T-helper 17 cell (primary cell): ENCODE data around the gene HELZ. TPM values are rescaled to one million over a fixed set of nuclear protein-coding genes. Genes with fewer than 3 reads are reported as not detected.
A peak's percentile ranks its signal among the peaks of the same experiment; 100 is the strongest.
"Not testable (repeated sequence)": the region's sequence is repeated elsewhere in the genome, so short reads cannot be mapped to it uniquely, and the experiment has no call there.

Experiments
- ATAC-seq: fragments of 150-1000 bp; cut with Tn5 transposase; 2 replicates; pipeline ENCODE4 v1.10.0; 2021; ENCODE audit warnings: mild to moderate bottlenecking, moderate library complexity
- DNase-seq, 3 donors: peaks; one replicate each; pipeline versions ENCODE4 v3.0.0 to v3.0.0-alpha.2; 2020 to 2021
- H3K9me3 ChIP-seq: one replicate; pipeline ENCODE4 v1.7.0; 2013; ENCODE audit warnings: low read length, mild to moderate bottlenecking; ENCODE audit not compliant: control insufficient read depth, poor library complexity, severe bottlenecking
- H3K27ac Mint-ChIP-seq: one replicate; pipeline ENCODE4 v1.8.0; 2022; ENCODE audit warnings: mild to moderate bottlenecking, moderate library complexity, mixed read lengths
- H3K27me3 Mint-ChIP-seq: one replicate; pipeline ENCODE4 v1.8.0; 2022; ENCODE audit warnings: mixed read lengths
- H3K36me3 Mint-ChIP-seq: one replicate; pipeline ENCODE4 v1.8.0; 2022; ENCODE audit warnings: low read depth, mixed read lengths
- H3K4me1 Mint-ChIP-seq: one replicate; pipeline ENCODE4 v1.8.0; 2022; ENCODE audit warnings: mild to moderate bottlenecking, mixed read lengths
- H3K4me3 Mint-ChIP-seq: one replicate; pipeline ENCODE4 v1.8.0; 2022; ENCODE audit warnings: mild to moderate bottlenecking, moderate library complexity, mixed read lengths
- total RNA-seq, 4 donors: library from RNA in 2 of 4; stranded (reverse) in 2 of 4; gene quantifications; one replicate each; pipeline ENCODE4 v1.2.3 and lab custom pipeline; 2022 to 2026

The HELZ gene
- total RNA-seq, 2 donors from 2014 or later, result 124 to 164 TPM

DNA sequence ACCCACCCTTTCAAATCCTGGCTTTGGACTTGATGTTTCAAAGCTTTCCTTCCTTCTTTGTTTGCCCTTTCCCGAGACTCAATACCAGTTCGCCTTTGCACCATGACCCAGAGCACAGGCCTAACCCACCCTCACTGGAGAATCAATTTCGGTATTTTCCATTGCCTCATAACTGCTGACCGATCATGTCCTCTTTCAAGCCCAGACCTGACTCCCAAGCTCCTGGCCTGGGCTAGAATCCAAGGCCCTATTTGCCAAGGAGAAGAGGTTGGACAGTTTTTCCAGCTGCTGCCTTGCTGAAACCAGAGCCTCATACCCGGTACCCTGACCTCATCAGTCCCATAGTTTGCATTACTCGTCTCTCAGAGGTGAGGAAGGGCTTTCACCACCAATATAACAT is 35.3 kb upstream of the HELZ start:
- no peak overlapping the region for H3K4me3 Mint-ChIP-seq
- ATAC-seq (no peak), DNase-seq (no peak)
- no peaks in the 10 kb centered on the region for H3K4me1 Mint-ChIP-seq
- H3K9me3 ChIP-seq, result no peaks in the 10 kb centered on the region
- H3K27me3 Mint-ChIP-seq, result no peaks in the 10 kb centered on the region
- no peak overlapping the region for H3K27ac Mint-ChIP-seq
- no peaks in the 10 kb centered on the region for H3K36me3 Mint-ChIP-seq

DNA sequence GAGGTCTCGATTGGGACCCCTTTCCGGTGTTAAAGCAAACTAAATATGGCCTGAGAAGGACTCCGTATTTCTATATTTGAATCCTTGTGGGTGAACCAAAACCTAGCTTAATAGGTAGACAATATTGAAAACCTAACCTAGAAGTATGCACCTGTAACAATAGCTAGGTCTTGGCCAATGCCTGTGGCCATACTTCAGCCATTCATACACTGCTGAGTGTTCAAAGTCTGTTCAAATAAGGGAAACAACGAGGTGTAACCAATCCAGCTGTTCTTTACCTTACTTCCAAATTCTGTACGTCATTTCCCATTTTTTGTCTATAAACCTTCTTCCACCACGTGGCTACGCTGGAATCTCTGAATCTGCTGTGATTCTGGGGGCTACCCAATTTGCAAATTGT is 34.1 kb upstream of the HELZ start:
- H3K9me3 ChIP-seq, result no peaks in the 10 kb centered on the region
- no peak overlapping the region for H3K27ac Mint-ChIP-seq
- ATAC-seq, result no peak
- no peaks in the 10 kb centered on the region for H3K4me1 Mint-ChIP-seq
- no peak overlapping the region for H3K4me3 Mint-ChIP-seq
- DNase-seq, result no peak
- H3K36me3 Mint-ChIP-seq, result no peaks in the 10 kb centered on the region
- no peaks in the 10 kb centered on the region for H3K27me3 Mint-ChIP-seq

DNA sequence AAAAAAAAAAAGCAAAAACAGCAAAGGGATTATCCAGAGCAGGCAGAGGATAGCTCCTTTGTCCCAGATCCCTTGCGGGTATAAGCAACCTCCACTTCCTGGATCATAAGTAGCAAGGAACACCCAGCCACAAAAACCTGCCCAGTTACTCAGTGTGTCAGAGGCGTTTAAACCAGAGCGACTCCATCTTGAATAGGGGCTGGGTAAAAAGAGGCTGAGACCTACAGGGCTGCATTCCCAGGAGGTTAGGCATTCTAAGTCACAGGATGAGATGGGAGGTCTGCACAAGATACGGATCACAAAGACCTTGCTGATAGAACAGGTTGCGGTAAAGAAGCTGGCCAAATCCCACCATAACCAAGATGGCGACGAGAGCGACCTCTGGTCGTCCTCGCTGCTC is 33.4 kb upstream of the HELZ start:
- Mint-ChIP-seq H3K27ac (no peak overlapping the region), H3K27me3 (no peaks in the 10 kb centered on the region), H3K36me3 (no peaks in the 10 kb centered on the region), H3K4me3 (no peak overlapping the region), H3K4me1 (no peaks in the 10 kb centered on the region)
- no peaks in the 10 kb centered on the region for H3K9me3 ChIP-seq
- no peak for ATAC-seq
- no peak for DNase-seq

DNA sequence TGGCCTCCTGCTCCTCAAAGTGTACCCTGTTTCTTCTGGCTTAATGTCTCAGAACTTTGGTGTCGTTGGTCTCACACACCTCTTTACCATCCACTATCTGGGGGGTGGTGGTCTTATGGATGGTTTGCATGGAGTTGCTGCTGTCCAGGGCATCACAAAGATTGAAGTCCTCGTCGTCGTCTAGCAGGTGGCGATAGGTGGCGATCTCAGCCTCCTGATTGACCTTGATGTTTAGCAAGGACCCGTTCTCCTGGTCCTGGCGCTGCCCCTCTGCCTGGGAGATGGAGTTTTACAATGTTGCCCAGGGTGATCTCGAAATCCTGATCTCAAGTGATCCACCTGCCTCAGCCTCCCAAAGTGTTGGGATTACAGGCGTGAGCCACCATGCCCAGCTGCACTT is 31.1 kb upstream of the HELZ start:
- DNase-seq, result no peak
- no peaks in the 10 kb centered on the region for H3K9me3 ChIP-seq

GRCh38 chr17:67274466-67274865 is 29.5 kb upstream of the HELZ start:
- H3K27me3 Mint-ChIP-seq, result no peaks in the 10 kb centered on the region
- DNase-seq (no peak), ATAC-seq (no peak)
- peaks cover 3% of the 10 kb centered on the region for H3K4me1 Mint-ChIP-seq
- no peaks in the 10 kb centered on the region for H3K36me3 Mint-ChIP-seq
- no peaks in the 10 kb centered on the region for H3K9me3 ChIP-seq
- no peak overlapping the region for H3K4me3 Mint-ChIP-seq
- H3K27ac Mint-ChIP-seq, result no peak overlapping the region

More for the DNA sequence above, 31.1 kb upstream of the HELZ start:
- no peak for ATAC-seq
- no peaks in the 10 kb centered on the region for H3K27me3 Mint-ChIP-seq
- no peaks in the 10 kb centered on the region for H3K36me3 Mint-ChIP-seq
- no peak overlapping the region for H3K4me3 Mint-ChIP-seq
- H3K27ac Mint-ChIP-seq, result no peak overlapping the region
- no peaks in the 10 kb centered on the region for H3K4me1 Mint-ChIP-seq

GRCh38 chr17:67273900-67274299 is 28.9 kb upstream of the HELZ start:
- ATAC-seq (no peak), DNase-seq (no peak)
- Mint-ChIP-seq H3K36me3 (no peaks in the 10 kb centered on the region), H3K4me3 (no peak overlapping the region), H3K27ac (no peak overlapping the region), H3K4me1 (peaks cover 3% of the 10 kb centered on the region), H3K27me3 (no peaks in the 10 kb centered on the region)
- no peaks in the 10 kb centered on the region for H3K9me3 ChIP-seq

GRCh38 chr17:67272312-67273047 is 27.5 kb upstream of the HELZ start:
- Mint-ChIP-seq H3K27me3 (no peaks in the 10 kb centered on the region), H3K36me3 (no peaks in the 10 kb centered on the region), H3K4me3 (no peak overlapping the region), H3K27ac (no peak overlapping the region), H3K4me1 (peaks cover 3% of the 10 kb centered on the region)
- DNase-seq (no peak), ATAC-seq (no peak)
- no peaks in the 10 kb centered on the region for H3K9me3 ChIP-seq

GRCh38 chr17:67271187-67271586 is 26.2 kb upstream of the HELZ start:
- not testable (repeated sequence) for ATAC-seq, H3K27me3 Mint-ChIP-seq, H3K36me3 Mint-ChIP-seq, DNase-seq, H3K4me3 Mint-ChIP-seq, H3K9me3 ChIP-seq, H3K4me1 Mint-ChIP-seq, H3K27ac Mint-ChIP-seq

- no peaks in the 10 kb centered on the region for H3K36me3 Mint-ChIP-seq
- no peak overlapping the region for H3K4me3 Mint-ChIP-seq
- no peaks in the 10 kb centered on the region for H3K9me3 ChIP-seq
- H3K4me1 Mint-ChIP-seq, result peaks cover 3% of the 10 kb centered on the region
- no peak for DNase-seq
- H3K27ac Mint-ChIP-seq, result no peak overlapping the region
- no peaks in the 10 kb centered on the region for H3K27me3 Mint-ChIP-seq
- ATAC-seq, result no peak
Measured at GRCh38 chr17:67270416-67270815, 25.4 kb upstream of the HELZ start.

DNA sequence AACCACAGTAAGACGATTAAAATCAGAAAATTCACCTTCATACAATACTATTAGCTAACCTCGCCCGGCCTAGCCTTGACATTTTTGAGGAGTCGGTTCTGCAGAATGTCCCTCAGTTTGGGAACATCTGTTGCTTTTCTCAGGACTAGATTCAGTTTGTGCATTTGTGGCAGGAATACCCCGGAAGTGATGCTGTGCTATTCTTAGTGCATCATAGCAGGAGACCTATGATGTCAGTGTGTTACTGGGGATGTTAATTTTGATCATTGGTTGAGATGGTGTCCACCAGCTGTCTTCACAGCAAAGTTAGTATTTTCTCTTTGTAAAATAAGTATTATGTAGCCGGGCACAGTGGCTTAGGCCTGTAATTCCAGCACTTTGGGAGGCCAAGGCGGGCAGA is 21.5 kb upstream of the HELZ start:
- DNase-seq, result no peak
- Mint-ChIP-seq H3K27me3 (no peaks in the 10 kb centered on the region), H3K4me3 (no peak overlapping the region), H3K36me3 (no peaks in the 10 kb centered on the region), H3K4me1 (peaks cover 9% of the 10 kb centered on the region), H3K27ac (no peak overlapping the region)
- H3K9me3 ChIP-seq, result no peaks in the 10 kb centered on the region
- no peak for ATAC-seq

DNA sequence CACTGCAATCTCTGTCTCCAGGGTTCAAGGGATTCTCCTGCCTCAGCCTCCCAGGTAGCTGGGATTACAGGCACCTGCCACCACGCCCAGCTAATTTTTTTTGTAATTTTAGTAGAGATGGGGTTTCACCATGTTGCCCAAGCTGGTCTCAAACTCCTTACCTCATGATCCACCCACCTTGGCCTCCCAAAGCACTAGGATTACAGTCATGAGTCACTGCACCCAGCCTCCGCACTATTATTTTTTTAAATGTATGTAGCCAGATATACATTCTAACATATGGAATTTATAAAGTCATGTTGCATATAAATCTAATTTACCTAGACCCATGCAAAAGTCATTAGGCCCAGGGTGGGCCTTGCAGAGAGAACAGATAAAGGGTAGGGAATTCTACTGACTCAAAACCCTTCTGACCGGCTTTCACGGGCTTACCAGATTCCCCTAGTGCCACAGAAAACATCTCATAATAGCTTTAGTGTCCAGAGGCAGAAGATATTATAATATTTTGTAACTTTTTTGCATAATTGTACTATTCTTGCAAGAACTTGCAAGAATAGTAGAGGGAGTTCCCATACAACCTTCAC is 20.5 kb upstream of the HELZ start:
- Mint-ChIP-seq H3K36me3 (no peaks in the 10 kb centered on the region), H3K4me3 (no peak overlapping the region), H3K27ac (no peak overlapping the region), H3K27me3 (no peaks in the 10 kb centered on the region), H3K4me1 (peaks cover 8% of the 10 kb centered on the region)
- DNase-seq (no peak), ATAC-seq (no peak)
- no peaks in the 10 kb centered on the region for H3K9me3 ChIP-seq

- no peak overlapping the region for H3K4me3 Mint-ChIP-seq
- ATAC-seq (no peak), DNase-seq (no peak)
- peaks cover 23% of the 10 kb centered on the region for H3K4me1 Mint-ChIP-seq
- H3K36me3 Mint-ChIP-seq, result peaks cover 1% of the 10 kb centered on the region
- no peaks in the 10 kb centered on the region for H3K9me3 ChIP-seq
- peak overlapping the region; percentile 79 for H3K27ac Mint-ChIP-seq
- no peaks in the 10 kb centered on the region for H3K27me3 Mint-ChIP-seq
Measured at GRCh38 chr17:67262435-67263117, 17.6 kb upstream of the HELZ start.

DNA sequence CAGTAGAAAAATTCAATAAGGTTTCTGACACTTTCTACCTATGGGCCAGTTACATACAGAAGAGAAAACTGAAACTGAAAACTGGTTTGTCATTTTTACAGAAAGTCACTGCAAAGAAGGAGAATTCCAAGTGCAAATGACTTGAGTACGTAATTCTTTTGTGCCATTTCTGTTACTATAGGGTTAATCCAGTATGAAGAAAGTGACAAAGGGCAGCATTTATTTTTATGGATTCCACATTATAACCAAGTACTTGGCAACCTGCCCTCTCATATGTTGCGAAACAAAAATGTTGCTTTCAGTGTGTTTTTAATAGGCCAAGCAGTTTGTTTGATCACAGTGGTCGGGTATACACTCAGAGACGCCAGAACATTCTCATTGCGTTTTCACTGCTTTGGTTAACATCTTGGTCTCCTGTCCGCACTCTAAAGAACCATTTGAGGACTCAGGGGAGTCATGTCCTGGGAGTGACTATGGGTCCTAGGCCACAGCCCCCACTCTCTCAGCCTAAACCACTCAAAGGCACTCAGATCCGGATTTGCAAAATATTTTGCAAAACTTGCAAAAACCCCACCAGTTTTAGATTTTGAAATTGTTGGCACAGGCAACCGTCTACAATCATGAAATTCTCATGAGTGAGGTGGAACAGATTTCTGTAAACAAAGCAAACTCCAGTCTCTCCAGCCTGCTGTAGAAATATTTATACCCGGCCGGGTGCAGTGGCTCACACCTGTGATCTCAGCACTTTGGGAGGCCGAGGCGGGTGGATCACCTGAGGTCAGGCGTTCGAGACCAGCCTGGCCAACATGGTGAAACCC is 15.4 kb upstream of the HELZ start:
- Mint-ChIP-seq H3K4me3 (no peak overlapping the region), H3K27me3 (no peaks in the 10 kb centered on the region), H3K4me1 (peaks cover 27% of the 10 kb centered on the region), H3K27ac (no peak overlapping the region), H3K36me3 (peaks cover 2% of the 10 kb centered on the region)
- DNase-seq (no peak), ATAC-seq (no peak)
- no peaks in the 10 kb centered on the region for H3K9me3 ChIP-seq
